Neural cell (in vitro differentiated cells): ENCODE measurements around the gene TMEM167A.

Source experiments
- EP300 ChIP-seq: fragments of 450-650 bp; conservative IDR thresholded peaks from 2 replicates; pipeline ENCODE4 v1.6.1; 2014; ENCODE audit warnings: antibody characterized with exemption, mild to moderate bottlenecking, moderate library complexity; ENCODE audit not compliant: poor library complexity, severe bottlenecking
- EZH2 ChIP-seq: fragments of 200-600, 300-800 bp; shearing (Covaris generic), sonication (generic); IDR thresholded peaks from 2 replicates; pipeline ENCODE4 v1.6.1; 2014; ENCODE audit warnings: antibody characterized with exemption, low read length, borderline replicate concordance, mild to moderate bottlenecking; ENCODE audit not compliant: insufficient read depth, poor library complexity, severe bottlenecking
- POLR2AphosphoS5 ChIP-seq: IDR thresholded peaks from 2 replicates; pipeline ENCODE4 v1.6.1; 2012
- RAD21 ChIP-seq: fragments of 450-650 bp; conservative IDR thresholded peaks from 2 replicates; pipeline ENCODE4 v1.6.1; 2014; ENCODE audit warnings: antibody characterized with exemption, mild to moderate bottlenecking, moderate library complexity
- SMC3 ChIP-seq: fragments of 450-650 bp; conservative IDR thresholded peaks from 2 replicates; pipeline ENCODE4 v1.6.1; 2014; ENCODE audit warnings: antibody characterized with exemption, mild to moderate bottlenecking, moderate library complexity; ENCODE audit not compliant: poor library complexity
- TAF1 ChIP-seq: IDR thresholded peaks from 2 replicates; pipeline ENCODE4 v1.6.1; 2012; ENCODE audit warnings: low read depth
- TF ChIP-seq, protein P1 (sequence below): fragments of 450-650 bp; IDR thresholded peaks from 2 replicates; pipeline ENCODE4 v1.5.1; 2014; ENCODE audit warnings: antibody characterized with exemption, mild to moderate bottlenecking, moderate library complexity; ENCODE audit not compliant: poor library complexity, severe bottlenecking
- TF ChIP-seq, protein P2 (sequence below): IDR thresholded peaks from 2 replicates; pipeline ENCODE4 v1.6.1; 2012; ENCODE audit warnings: borderline replicate concordance

DNA sequence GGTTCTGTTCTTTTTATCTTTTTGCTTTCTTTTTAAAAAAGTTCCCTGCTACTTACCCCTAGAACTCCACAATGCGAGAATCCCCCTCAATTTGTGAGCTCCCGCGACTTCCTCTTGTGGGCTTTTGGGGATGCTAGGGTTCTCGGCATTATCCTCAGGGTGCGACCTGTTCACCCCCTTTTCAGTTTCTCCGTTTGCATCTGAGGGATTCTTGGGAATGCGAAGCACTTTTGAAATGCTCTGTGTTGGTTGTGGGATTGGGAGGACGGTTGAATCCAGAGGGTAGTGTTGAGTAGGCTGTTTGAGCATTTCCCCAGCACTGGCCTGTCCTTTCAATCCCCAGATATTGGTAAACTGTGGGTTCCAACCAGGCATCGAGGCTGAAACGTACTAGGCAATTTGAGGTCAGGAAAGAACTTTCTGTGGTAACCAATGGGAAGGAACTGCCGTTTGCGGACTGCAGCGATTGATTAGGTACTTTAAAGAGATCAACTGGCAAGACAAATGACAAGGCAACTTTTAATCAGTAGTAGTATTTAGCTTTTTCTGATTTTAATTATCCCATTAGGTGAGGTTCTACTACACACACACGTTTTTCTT is 568 bp upstream of the TMEM167A start:
- TF ChIP-seq EZH2 (no peak), RAD21 (no peak), POLR2AphosphoS5 (no peak), EP300 (no peak), SMC3 (no peak), TAF1 (no peak)
- TF ChIP-seq, protein P1, sequence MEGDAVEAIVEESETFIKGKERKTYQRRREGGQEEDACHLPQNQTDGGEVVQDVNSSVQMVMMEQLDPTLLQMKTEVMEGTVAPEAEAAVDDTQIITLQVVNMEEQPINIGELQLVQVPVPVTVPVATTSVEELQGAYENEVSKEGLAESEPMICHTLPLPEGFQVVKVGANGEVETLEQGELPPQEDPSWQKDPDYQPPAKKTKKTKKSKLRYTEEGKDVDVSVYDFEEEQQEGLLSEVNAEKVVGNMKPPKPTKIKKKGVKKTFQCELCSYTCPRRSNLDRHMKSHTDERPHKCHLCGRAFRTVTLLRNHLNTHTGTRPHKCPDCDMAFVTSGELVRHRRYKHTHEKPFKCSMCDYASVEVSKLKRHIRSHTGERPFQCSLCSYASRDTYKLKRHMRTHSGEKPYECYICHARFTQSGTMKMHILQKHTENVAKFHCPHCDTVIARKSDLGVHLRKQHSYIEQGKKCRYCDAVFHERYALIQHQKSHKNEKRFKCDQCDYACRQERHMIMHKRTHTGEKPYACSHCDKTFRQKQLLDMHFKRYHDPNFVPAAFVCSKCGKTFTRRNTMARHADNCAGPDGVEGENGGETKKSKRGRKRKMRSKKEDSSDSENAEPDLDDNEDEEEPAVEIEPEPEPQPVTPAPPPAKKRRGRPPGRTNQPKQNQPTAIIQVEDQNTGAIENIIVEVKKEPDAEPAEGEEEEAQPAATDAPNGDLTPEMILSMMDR: no peak
- TF ChIP-seq, protein P2, sequence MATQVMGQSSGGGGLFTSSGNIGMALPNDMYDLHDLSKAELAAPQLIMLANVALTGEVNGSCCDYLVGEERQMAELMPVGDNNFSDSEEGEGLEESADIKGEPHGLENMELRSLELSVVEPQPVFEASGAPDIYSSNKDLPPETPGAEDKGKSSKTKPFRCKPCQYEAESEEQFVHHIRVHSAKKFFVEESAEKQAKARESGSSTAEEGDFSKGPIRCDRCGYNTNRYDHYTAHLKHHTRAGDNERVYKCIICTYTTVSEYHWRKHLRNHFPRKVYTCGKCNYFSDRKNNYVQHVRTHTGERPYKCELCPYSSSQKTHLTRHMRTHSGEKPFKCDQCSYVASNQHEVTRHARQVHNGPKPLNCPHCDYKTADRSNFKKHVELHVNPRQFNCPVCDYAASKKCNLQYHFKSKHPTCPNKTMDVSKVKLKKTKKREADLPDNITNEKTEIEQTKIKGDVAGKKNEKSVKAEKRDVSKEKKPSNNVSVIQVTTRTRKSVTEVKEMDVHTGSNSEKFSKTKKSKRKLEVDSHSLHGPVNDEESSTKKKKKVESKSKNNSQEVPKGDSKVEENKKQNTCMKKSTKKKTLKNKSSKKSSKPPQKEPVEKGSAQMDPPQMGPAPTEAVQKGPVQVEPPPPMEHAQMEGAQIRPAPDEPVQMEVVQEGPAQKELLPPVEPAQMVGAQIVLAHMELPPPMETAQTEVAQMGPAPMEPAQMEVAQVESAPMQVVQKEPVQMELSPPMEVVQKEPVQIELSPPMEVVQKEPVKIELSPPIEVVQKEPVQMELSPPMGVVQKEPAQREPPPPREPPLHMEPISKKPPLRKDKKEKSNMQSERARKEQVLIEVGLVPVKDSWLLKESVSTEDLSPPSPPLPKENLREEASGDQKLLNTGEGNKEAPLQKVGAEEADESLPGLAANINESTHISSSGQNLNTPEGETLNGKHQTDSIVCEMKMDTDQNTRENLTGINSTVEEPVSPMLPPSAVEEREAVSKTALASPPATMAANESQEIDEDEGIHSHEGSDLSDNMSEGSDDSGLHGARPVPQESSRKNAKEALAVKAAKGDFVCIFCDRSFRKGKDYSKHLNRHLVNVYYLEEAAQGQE: no peak
